ENCODE data around the gene PMIS2. TPM values are rescaled to one million over a fixed set of nuclear protein-coding genes. Genes with fewer than 3 reads are reported as not detected.

PMIS2 gene
- polyA plus RNA-seq, 3 donors = not detected

DNA sequence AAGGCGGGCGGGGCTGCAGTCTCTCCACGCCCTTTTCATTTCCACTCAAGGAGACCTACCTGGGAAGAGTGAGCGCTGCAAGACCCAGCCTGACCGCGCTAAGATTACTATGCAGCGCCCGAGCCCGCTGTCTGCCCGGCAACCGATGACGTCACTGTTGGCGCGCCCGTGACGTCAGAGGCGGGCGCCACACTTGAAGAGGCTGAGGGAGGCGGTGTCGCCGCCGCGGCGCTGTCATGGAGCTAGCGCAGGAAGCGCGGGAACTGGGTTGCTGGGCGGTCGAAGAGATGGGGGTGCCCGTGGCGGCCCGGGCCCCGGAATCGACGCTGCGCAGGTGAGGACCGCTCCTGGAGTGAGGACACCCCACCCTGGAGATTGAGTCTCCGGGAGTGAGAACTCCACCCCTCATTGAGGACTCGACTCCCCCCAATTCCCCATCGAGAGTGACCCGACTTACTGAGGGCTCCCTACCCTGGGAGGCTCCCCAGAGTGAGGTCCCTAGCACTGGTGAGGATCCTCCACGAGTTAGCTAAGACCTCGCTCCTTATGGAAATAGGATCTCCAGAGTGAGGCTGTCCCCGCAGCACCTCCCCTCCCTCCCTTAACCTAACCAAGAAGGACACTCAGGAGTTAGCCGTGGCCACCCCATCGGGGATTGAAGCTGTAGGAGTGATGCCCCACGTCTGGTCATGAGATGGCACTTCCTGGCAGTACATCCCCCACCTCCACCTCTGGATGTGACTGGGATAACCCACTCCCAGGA, 26.8 kb downstream of the PMIS2 start, which contains the start of gene HAUS5:
HAUS5 (plus strand) TSS at position 177 of the 763 bp plus-strand sequence; CDS start at position 237, 60 bp downstream.
- Histone ChIP-seq H3K4me2 (replicated peaks; ENCODE audit: extremely low read depth, low read length, poor library complexity, severe bottlenecking) (peak within 1 kb of the TSS; percentile 100), H3K9me3 (replicated peaks in 1 of 2; ENCODE audit: control insufficient read depth in 1 of 2, insufficient read depth in 1 of 2, low read length in 2 of 2) (peaks cover 11% of the 10 kb centered on the region in 2 donors), H3K36me3 (replicated peaks in 1 of 2; ENCODE audit: control insufficient read depth in 1 of 2, insufficient read depth in 2 of 2, low read length in 2 of 2) (peaks cover 3 to 10% of the 10 kb centered on the region in 2 donors), H2AFZ (ENCODE audit: insufficient read depth, low read depth, low read length, poor library complexity, severe bottlenecking) (peak within 1 kb of the TSS; percentile 100), H4K20me1 (ENCODE audit: insufficient read depth, low read length) (no peaks in the 10 kb centered on the region), H3K27me3 (ENCODE audit: control insufficient read depth in 2 of 2, insufficient read depth in 2 of 2, low read length in 2 of 2) (no peaks in the 10 kb centered on the region), H3K27ac (ENCODE audit: low read depth in 1 of 2, low read length in 2 of 2) (peak within 1 kb of the TSS; percentile 7 to 73), H3K9ac (ENCODE audit: insufficient read depth, low read length, poor library complexity, severe bottlenecking) (peak within 1 kb of the TSS; percentile 47), H3K4me1 (ENCODE audit: control insufficient read depth in 1 of 2, insufficient read depth in 2 of 2, low read length in 2 of 2) (peaks cover 30 to 35% of the 10 kb centered on the region in 2 donors), H3K79me2 (ENCODE audit: insufficient read depth, low read length) (peaks cover 9% of the 10 kb centered on the region), H3K4me3 (replicated peaks in 1 of 3; ENCODE audit: low read depth in 2 of 3, low read length in 3 of 3) (peak within 1 kb of the TSS; percentile 72 to 96 (median 83))
- 0% methylated on average over 39 of the region's 47 CpGs for WGBS (ENCODE audit: insufficient coverage)
- H3K27me3 Mint-ChIP-seq (ENCODE audit: low read depth in 3 of 3) = peaks cover 0 to 6% (median 2%) of the 10 kb centered on the region in 3 donors
- peaks cover 30% of the 10 kb centered on the region for H3K4me1 Mint-ChIP-seq
- intact Hi-C loops (cut with micrococcal nuclease) = loop anchor here in 1 of 2 donors (2.0 to 5.0 kb wide), 2 partner anchors 16 to 35 kb away; partner anchors contain the start of genes COX6B1 and RBM42
- TF ChIP-seq, protein P1, sequence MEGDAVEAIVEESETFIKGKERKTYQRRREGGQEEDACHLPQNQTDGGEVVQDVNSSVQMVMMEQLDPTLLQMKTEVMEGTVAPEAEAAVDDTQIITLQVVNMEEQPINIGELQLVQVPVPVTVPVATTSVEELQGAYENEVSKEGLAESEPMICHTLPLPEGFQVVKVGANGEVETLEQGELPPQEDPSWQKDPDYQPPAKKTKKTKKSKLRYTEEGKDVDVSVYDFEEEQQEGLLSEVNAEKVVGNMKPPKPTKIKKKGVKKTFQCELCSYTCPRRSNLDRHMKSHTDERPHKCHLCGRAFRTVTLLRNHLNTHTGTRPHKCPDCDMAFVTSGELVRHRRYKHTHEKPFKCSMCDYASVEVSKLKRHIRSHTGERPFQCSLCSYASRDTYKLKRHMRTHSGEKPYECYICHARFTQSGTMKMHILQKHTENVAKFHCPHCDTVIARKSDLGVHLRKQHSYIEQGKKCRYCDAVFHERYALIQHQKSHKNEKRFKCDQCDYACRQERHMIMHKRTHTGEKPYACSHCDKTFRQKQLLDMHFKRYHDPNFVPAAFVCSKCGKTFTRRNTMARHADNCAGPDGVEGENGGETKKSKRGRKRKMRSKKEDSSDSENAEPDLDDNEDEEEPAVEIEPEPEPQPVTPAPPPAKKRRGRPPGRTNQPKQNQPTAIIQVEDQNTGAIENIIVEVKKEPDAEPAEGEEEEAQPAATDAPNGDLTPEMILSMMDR (IDR thresholded peaks at IDR 0.05) = no peak
- peak; percentile 87 to 94 (median 93) for DNase-seq
- H3K9me3 Mint-ChIP-seq = peaks cover 9 to 18% (median 16%) of the 10 kb centered on the region in 7 donors
- H3K36me3 Mint-ChIP-seq = peaks cover 12 to 13% of the 10 kb centered on the region in 2 donors
- peak within 1 kb of the TSS; percentile 76 for H3K4me3 Mint-ChIP-seq
- H3K27ac Mint-ChIP-seq = peak within 1 kb of the TSS; percentile 41 to 87 (median 75)

DNA sequence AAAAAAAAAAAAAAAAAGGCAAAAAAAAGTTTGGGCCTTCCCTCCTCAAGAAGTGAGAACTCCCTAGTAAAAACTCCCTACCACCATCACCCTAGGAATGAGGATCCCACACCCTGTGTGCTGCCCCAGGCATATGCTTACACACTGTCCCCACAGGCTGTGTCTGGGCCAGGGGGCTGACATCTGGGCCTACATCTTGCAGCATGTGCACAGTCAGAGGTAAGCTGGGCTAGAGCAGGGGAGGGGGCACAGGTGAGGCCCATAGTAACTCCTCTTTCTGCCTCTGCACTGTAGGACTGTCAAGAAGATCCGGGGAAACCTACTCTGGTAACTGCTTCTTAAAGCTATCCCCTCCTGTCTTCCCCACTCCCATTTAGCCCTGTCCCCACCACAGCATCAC, 27.6 kb downstream of the PMIS2 start:
- Mint-ChIP-seq H3K4me3 (peak overlapping the region in 1 of 2 donors; percentile 76), H3K4me1 (peaks cover 29% of the 10 kb centered on the region), H3K27ac (no peak overlapping the region), H3K9me3 (peaks cover 3 to 9% (median 8%) of the 10 kb centered on the region in 7 donors), H3K27me3 (ENCODE audit: low read depth in 3 of 3) (peaks cover 0 to 6% (median 2%) of the 10 kb centered on the region in 3 donors), H3K36me3 (peaks cover 12% of the 10 kb centered on the region in 2 donors)
- H3K27me3 ChIP-seq (ENCODE audit: control insufficient read depth in 2 of 2, insufficient read depth in 2 of 2, low read length in 2 of 2) = no peaks in the 10 kb centered on the region
- no peak overlapping the region for H3K27ac ChIP-seq (ENCODE audit: low read depth in 1 of 2, low read length in 2 of 2)
- WGBS (ENCODE audit: insufficient coverage) = 86% methylated on average over 1 of the region's 1 CpG
- peaks cover 3 to 6% of the 10 kb centered on the region in 2 donors for H3K9me3 ChIP-seq (replicated peaks in 1 of 2; ENCODE audit: control insufficient read depth in 1 of 2, insufficient read depth in 1 of 2, low read length in 2 of 2)
- intact Hi-C loops (cut with micrococcal nuclease) = loop anchor here in 1 of 2 donors (2.0 to 5.0 kb wide), 2 partner anchors 15 to 34 kb away; partner anchors contain the start of genes COX6B1 and RBM42
- TF ChIP-seq, protein P1 (IDR thresholded peaks at IDR 0.05) = no peak
- H3K4me3 ChIP-seq (replicated peaks in 1 of 3; ENCODE audit: low read depth in 2 of 3, low read length in 3 of 3) = peak overlapping the region in 1 of 3 experiments; percentile 96
- no peaks in the 10 kb centered on the region for H4K20me1 ChIP-seq (ENCODE audit: insufficient read depth, low read length)
- H2AFZ ChIP-seq (ENCODE audit: insufficient read depth, low read depth, low read length, poor library complexity, severe bottlenecking) = no peak overlapping the region
- no peak overlapping the region for H3K9ac ChIP-seq (ENCODE audit: insufficient read depth, low read length, poor library complexity, severe bottlenecking)
- H3K4me1 ChIP-seq (ENCODE audit: control insufficient read depth in 1 of 2, insufficient read depth in 2 of 2, low read length in 2 of 2) = peaks cover 30 to 35% of the 10 kb centered on the region in 2 donors
- DNase-seq = no peak
- H3K79me2 ChIP-seq (ENCODE audit: insufficient read depth, low read length) = peaks cover 9% of the 10 kb centered on the region
- peaks cover 3 to 13% of the 10 kb centered on the region in 2 donors for H3K36me3 ChIP-seq (replicated peaks in 1 of 2; ENCODE audit: control insufficient read depth in 1 of 2, insufficient read depth in 2 of 2, low read length in 2 of 2)
- H3K4me2 ChIP-seq (replicated peaks; ENCODE audit: extremely low read depth, low read length, poor library complexity, severe bottlenecking) = no peak overlapping the region

Data from CD14-positive monocyte (primary cell).